ENCODE data around the gene LPO.

GRCh38 chr17:58282442-58282841 is 44.1 kb downstream of the LPO start:
- TF ChIP-seq CTCF (IDR thresholded peaks at IDR 0.05) (no peak), REST (IDR thresholded peaks at IDR 0.05; ENCODE audit: insufficient read depth in 1 of 2, low read depth in 2 of 2, low read length in 1 of 2) (no peak), POLR2AphosphoS5 (IDR thresholded peaks at IDR 0.05; ENCODE audit: low read depth, low read length) (no peak)

Data from Panc1 (cell line).